Measurements from ENCODE around the gene DPCD. TPM values are rescaled to one million over a fixed set of nuclear protein-coding genes. Genes with fewer than 3 reads are reported as not detected.
A peak's percentile ranks its signal among the peaks of the same experiment; 100 is the strongest.

The DPCD gene
- total RNA-seq, 2 donors from 2014 or later, result 9.2 to 16.6 TPM

DNA sequence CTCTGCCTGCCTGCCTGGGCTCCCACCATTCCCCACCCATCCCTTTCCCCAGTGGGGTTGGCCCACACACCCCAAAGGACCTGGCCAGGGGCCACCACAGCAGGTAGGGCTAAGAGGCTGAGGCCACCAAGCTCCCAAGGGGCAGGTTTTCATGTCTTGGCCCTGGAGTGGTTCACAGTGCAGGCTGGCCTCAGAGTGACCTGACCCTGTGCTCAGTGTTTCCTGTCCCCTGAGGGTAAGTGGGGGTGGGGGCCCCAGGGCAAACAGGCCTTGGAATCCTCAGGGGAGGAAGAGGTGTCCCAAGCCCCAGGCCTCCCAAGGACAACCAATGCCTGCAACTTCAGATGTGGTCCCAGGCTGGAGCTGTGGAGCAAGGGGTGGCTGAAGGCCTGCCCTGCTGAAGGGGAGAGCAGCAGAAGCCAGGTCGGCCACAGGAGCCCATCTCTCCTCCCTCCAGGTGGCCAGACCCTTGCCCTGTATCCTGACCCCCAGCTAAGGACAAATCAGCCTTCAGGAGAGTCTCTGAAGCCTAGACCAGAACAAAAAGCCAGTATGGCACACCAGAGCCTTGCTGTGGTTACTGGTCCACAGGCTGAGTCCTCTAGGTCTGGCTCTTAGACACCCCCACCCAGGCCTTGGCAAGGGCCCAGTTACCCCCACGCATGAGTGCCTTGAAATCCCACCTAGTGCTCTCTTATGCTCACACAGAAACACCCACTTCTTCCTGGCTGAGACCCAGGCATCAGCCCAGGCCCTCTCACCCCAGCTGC lies 27.6 kb upstream of the DPCD start:
- no peak for DNase-seq
- no peaks in the 10 kb centered on the region for H3K36me3 ChIP-seq (replicated peaks in 1 of 2; ENCODE audit: insufficient read depth in 1 of 2, low read depth in 2 of 2)
- no peak for ATAC-seq
- TF ChIP-seq, protein P1, sequence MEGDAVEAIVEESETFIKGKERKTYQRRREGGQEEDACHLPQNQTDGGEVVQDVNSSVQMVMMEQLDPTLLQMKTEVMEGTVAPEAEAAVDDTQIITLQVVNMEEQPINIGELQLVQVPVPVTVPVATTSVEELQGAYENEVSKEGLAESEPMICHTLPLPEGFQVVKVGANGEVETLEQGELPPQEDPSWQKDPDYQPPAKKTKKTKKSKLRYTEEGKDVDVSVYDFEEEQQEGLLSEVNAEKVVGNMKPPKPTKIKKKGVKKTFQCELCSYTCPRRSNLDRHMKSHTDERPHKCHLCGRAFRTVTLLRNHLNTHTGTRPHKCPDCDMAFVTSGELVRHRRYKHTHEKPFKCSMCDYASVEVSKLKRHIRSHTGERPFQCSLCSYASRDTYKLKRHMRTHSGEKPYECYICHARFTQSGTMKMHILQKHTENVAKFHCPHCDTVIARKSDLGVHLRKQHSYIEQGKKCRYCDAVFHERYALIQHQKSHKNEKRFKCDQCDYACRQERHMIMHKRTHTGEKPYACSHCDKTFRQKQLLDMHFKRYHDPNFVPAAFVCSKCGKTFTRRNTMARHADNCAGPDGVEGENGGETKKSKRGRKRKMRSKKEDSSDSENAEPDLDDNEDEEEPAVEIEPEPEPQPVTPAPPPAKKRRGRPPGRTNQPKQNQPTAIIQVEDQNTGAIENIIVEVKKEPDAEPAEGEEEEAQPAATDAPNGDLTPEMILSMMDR (IDR thresholded peaks at IDR 0.05), result no peak
- no peak for TF ChIP-seq POLR2A (IDR thresholded peaks at IDR 0.05)
- intact Hi-C loops (cut with DNase I), result loop anchor here (10.0 kb wide), 1 partner anchor 286 kb away; no protein-coding TSS in a partner anchor
- peaks cover 0 to 5% of the 10 kb centered on the region in 2 donors for H3K27me3 ChIP-seq
- H3K9me3 ChIP-seq, result no peaks in the 10 kb centered on the region
- no peak overlapping the region for H3K27ac ChIP-seq
- H3K4me1 ChIP-seq, result no peaks in the 10 kb centered on the region
- H3K4me3 ChIP-seq, result no peak overlapping the region
- 25 to 59% methylated on average over 1 to 2 of the region's 2 CpGs for WGBS, 2 donors

GRCh38 chr10:101561068-101561915 lies 26.8 kb upstream of the DPCD start:
- no peak overlapping the region for H3K27ac ChIP-seq
- H3K4me3 ChIP-seq, result no peak overlapping the region
- TF ChIP-seq, protein P1 (IDR thresholded peaks at IDR 0.05), result no peak
- no peak for TF ChIP-seq POLR2A (IDR thresholded peaks at IDR 0.05)
- H3K9me3 ChIP-seq, result no peaks in the 10 kb centered on the region
- no peak for ATAC-seq
- H3K36me3 ChIP-seq (replicated peaks in 1 of 2; ENCODE audit: insufficient read depth in 1 of 2, low read depth in 2 of 2), result no peaks in the 10 kb centered on the region
- 60 to 78% methylated on average over 8 to 15 of the region's 15 CpGs for WGBS, 2 donors
- intact Hi-C loops (cut with DNase I), result loop anchor here (10.0 kb wide), 1 partner anchor 286 kb away; no protein-coding TSS in a partner anchor
- DNase-seq, result no peak
- H3K27me3 ChIP-seq, result peaks cover 0 to 5% of the 10 kb centered on the region in 2 donors
- peaks cover 2% of the 10 kb centered on the region for H3K4me1 ChIP-seq

- Histone ChIP-seq H3K36me3 (replicated peaks in 1 of 2; ENCODE audit: insufficient read depth in 1 of 2, low read depth in 2 of 2) (no peaks in the 10 kb centered on the region), H3K27ac (no peak overlapping the region), H3K4me3 (no peak overlapping the region), H3K27me3 (peaks cover 0 to 8% of the 10 kb centered on the region in 2 donors), H3K4me1 (peaks cover 7% of the 10 kb centered on the region), H3K9me3 (no peaks in the 10 kb centered on the region)
- DNase-seq (no peak), ATAC-seq (no peak)
- no peak for TF ChIP-seq POLR2A (IDR thresholded peaks at IDR 0.05)
- TF ChIP-seq, protein P1 (IDR thresholded peaks at IDR 0.05), result no peak
- 69 to 78% methylated on average over 5 of the region's 5 CpGs for WGBS, 2 donors
- intact Hi-C loops (cut with DNase I), result loop anchor here (10.0 kb wide), 1 partner anchor 287 kb away; no protein-coding TSS in a partner anchor
Observed at GRCh38 chr10:101562231-101562630, 25.9 kb upstream of the DPCD start.

DNA sequence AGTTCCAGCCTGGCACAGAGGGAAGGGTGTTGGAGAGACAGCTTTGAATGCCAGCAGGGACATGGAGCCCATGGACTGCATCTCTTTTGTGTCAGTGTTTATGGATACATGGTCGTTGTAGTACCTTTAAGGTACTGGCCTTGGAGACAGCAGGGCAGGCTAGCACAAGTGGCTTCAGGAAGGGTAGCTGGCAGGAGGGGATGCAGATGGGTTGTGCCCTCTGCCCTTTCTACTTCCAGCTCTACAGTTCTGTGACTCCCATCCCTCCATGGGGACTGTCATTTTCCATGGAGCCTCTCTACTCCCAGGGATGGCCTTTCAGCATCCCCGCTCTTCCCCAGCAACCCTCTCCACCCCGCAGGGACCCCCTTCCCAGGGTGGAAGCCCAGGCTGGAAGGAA lies 25.1 kb upstream of the DPCD start:
- Histone ChIP-seq H3K4me1 (peaks cover 7% of the 10 kb centered on the region), H3K9me3 (no peaks in the 10 kb centered on the region), H3K27me3 (peaks cover 0 to 9% of the 10 kb centered on the region in 2 donors), H3K27ac (no peak overlapping the region), H3K4me3 (no peak overlapping the region), H3K36me3 (replicated peaks in 1 of 2; ENCODE audit: insufficient read depth in 1 of 2, low read depth in 2 of 2) (no peaks in the 10 kb centered on the region)
- 44 to 51% methylated on average over 3 of the region's 3 CpGs for WGBS, 2 donors
- no peak for TF ChIP-seq POLR2A (IDR thresholded peaks at IDR 0.05)
- TF ChIP-seq, protein P1 (IDR thresholded peaks at IDR 0.05), result no peak
- DNase-seq (peak in 1 of 4 donors; percentile 6), ATAC-seq (no peak)
- intact Hi-C loops (cut with DNase I), result loop anchor here (10.0 kb wide), 1 partner anchor 288 kb away; no protein-coding TSS in a partner anchor
